Ishikawa (cell line): ENCODE measurements around the gene MYLK4.

Experiments used
- CEBPB ChIP-seq: IDR thresholded peaks from 2 replicates; pipeline ENCODE4 v1.6.1; 2012
- CREB1 ChIP-seq: IDR thresholded peaks from 2 replicates; pipeline ENCODE4 v1.6.1; 2012; ENCODE audit warnings: low read depth
- EGR1 ChIP-seq: IDR thresholded peaks from 2 replicates; pipeline ENCODE4 v1.6.1; 2012
- EP300 ChIP-seq: IDR thresholded peaks from 2 replicates; pipeline ENCODE4 v1.6.1; 2012; ENCODE audit warnings: borderline replicate concordance
- FOXM1 ChIP-seq: IDR thresholded peaks from 2 replicates; pipeline ENCODE4 v1.6.1; 2012; ENCODE audit warnings: low read depth, borderline replicate concordance
- MAX ChIP-seq: IDR thresholded peaks from 2 replicates; pipeline ENCODE4 v1.6.1; 2012
- NFIC ChIP-seq: IDR thresholded peaks from 2 replicates; pipeline ENCODE4 v1.6.1; 2012
- RAD21 ChIP-seq: IDR thresholded peaks from 2 replicates; pipeline ENCODE4 v1.6.1; 2012; ENCODE audit warnings: low read depth
- REST ChIP-seq: IDR thresholded peaks from 2 replicates; pipeline ENCODE4 v1.6.1; 2012; ENCODE audit warnings: low read depth, mild to moderate bottlenecking
- TAF1 ChIP-seq: IDR thresholded peaks from 2 replicates; pipeline ENCODE4 v1.6.1; 2012; ENCODE audit warnings: low read depth, mild to moderate bottlenecking
- TCF12 ChIP-seq: IDR thresholded peaks from 2 replicates; pipeline ENCODE4 v1.6.1; 2012; ENCODE audit warnings: low read depth
- TEAD4 ChIP-seq: IDR thresholded peaks from 2 replicates; pipeline ENCODE4 v1.6.1; 2012
- USF1 ChIP-seq: IDR thresholded peaks from 2 replicates; pipeline ENCODE4 v1.6.1; 2012
- YY1 ChIP-seq: IDR thresholded peaks from 2 replicates; pipeline ENCODE4 v1.6.1; 2012; ENCODE audit warnings: low read depth
- ZBTB7A ChIP-seq: IDR thresholded peaks from 2 replicates; pipeline ENCODE4 v1.6.1; 2012; ENCODE audit warnings: low read depth

Gene MYLK4

GRCh38 chr6:2729921-2730320, 20.8 kb downstream of the MYLK4 start:
- TF ChIP-seq EGR1 = no peak
- TF ChIP-seq TEAD4 = no peak
- no peak for TF ChIP-seq TAF1
- TF ChIP-seq NFIC = no peak
- no peak for TF ChIP-seq EP300
- TF ChIP-seq RAD21 = no peak
- TF ChIP-seq FOXM1 = no peak
- TF ChIP-seq MAX = no peak
- no peak for TF ChIP-seq TCF12
- TF ChIP-seq REST = no peak
- no peak for TF ChIP-seq CREB1
- no peak for TF ChIP-seq USF1
- no peak for TF ChIP-seq CEBPB
- TF ChIP-seq ZBTB7A = no peak

- no peak for TF ChIP-seq USF1
- no peak for TF ChIP-seq MAX
- no peak for TF ChIP-seq CREB1
- TF ChIP-seq YY1 = no peak
- no peak for TF ChIP-seq TCF12
- TF ChIP-seq TAF1 = no peak
- no peak for TF ChIP-seq RAD21
Measured at GRCh38 chr6:2725999-2726567, 24.6 kb downstream of the MYLK4 start.

- no peak for TF ChIP-seq YY1
- TF ChIP-seq TCF12 = no peak
- TF ChIP-seq TEAD4 = no peak
- no peak for TF ChIP-seq ZBTB7A
- TF ChIP-seq FOXM1 = no peak
- TF ChIP-seq REST = no peak
- TF ChIP-seq EGR1 = no peak
- TF ChIP-seq EP300 = no peak
- TF ChIP-seq TAF1 = no peak
- no peak for TF ChIP-seq NFIC
- no peak for TF ChIP-seq MAX
- TF ChIP-seq CEBPB = no peak
- no peak for TF ChIP-seq RAD21
- no peak for TF ChIP-seq CREB1
- no peak for TF ChIP-seq USF1
Measured at GRCh38 chr6:2725364-2725988, 25.2 kb downstream of the MYLK4 start.

GRCh38 chr6:2721219-2721618, 29.5 kb downstream of the MYLK4 start:
- TF ChIP-seq RAD21 (no peak), NFIC (no peak), MAX (no peak), YY1 (no peak), FOXM1 (no peak), ZBTB7A (no peak), TAF1 (no peak), CEBPB (no peak), CREB1 (no peak), EGR1 (no peak), REST (no peak), TEAD4 (no peak), TCF12 (no peak), EP300 (no peak), USF1 (no peak)
